Activated naive CD4-positive, alpha-beta T cell treated with anti-CD3 and anti-CD28 coated beads, Interleukin-2, amount 10 ng/mL, durations not matched to agents 5 hours and 36 hours (primary cell): Measurements from ENCODE around the gene TYR. TPM values are rescaled to one million over a fixed set of nuclear protein-coding genes. Genes with fewer than 3 reads are reported as not detected.

Source experiments
- total RNA-seq, 2 experiments: library from RNA; stranded (reverse); gene quantifications; one replicate each; pipeline ENCODE4 v1.2.3, GENCODE V29; 2021

Gene TYR
- not detected for total RNA-seq

DNA sequence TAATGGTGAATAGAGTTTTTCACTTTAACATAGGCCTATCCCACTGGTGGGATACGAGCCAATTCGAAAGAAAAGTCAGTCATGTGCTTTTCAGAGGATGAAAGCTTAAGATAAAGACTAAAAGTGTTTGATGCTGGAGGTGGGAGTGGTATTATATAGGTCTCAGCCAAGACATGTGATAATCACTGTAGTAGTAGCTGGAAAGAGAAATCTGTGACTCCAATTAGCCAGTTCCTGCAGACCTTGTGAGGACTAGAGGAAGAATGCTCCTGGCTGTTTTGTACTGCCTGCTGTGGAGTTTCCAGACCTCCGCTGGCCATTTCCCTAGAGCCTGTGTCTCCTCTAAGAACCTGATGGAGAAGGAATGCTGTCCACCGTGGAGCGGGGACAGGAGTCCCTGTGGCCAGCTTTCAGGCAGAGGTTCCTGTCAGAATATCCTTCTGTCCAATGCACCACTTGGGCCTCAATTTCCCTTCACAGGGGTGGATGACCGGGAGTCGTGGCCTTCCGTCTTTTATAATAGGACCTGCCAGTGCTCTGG lies at the start of gene TYR:
Gene TYR (plus strand): TSS at position 185 of the 541 bp plus-strand sequence. CDS start 79 bp downstream, at position 264.

Other genes with a start within 250 kb of the TYR start
- not detected for gene GRM5, start 111.9 kb upstream of the TYR start, total RNA-seq